Measurements from ENCODE around the gene SEC22C. TPM values are rescaled to one million over a fixed set of nuclear protein-coding genes. Genes with fewer than 3 reads are reported as not detected.
"Not testable (repeated sequence)": the region's sequence is repeated elsewhere in the genome, so short reads cannot be mapped to it uniquely, and the experiment has no call there.

Gene SEC22C
- total RNA-seq, 6 donors from 2014 or later, result 36.3 to 59.7 (median 50.6) TPM

DNA sequence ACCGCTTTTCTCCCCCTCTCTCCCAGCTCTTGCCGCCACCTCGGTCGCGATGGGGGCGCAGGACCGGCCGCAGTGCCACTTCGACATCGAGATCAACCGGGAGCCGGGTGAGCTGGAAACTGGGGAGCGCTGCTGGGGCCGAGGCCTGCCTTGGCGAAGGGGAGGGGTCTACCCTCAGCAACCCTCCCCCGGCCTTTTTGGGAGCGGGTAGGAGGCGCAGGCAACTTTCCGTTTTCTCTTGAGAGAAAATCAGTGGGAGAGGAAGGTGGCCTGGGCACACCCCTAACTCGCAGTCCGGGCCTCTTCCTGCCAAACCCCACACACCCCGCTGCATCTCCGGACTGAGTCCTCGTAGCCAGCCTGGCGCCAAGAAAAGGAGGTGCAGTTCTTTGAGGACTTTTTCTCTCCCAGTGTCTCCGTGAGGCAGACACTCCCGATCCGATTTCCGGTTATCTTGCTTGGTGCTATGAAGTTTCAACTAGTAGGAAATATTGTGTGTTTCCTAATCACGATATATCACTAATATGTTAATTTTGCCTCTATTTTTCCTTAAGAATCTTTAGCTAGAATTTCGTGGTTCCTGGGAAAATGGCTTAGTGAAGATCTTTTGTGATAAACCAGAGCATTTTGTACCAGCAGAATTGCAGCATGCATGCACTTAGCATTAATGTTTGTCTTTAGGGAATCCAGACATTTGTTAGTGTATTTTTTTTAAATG lies 19.4 kb upstream of the SEC22C start:
- no peaks in the 10 kb centered on the region for H3K36me3 ChIP-seq
- peak in 1 of 2 donors; percentile 70 for DNase-seq
- H3K27ac ChIP-seq, result peak overlapping the region; percentile 96 to 99 (median 96)
- TF ChIP-seq EP300 (IDR thresholded peaks at IDR 0.05) (no peak), POLR2AphosphoS5 (IDR thresholded peaks at IDR 0.05) (no peak), POLR2A (IDR thresholded peaks at IDR 0.05) (no peak)
- TF ChIP-seq, protein P1, sequence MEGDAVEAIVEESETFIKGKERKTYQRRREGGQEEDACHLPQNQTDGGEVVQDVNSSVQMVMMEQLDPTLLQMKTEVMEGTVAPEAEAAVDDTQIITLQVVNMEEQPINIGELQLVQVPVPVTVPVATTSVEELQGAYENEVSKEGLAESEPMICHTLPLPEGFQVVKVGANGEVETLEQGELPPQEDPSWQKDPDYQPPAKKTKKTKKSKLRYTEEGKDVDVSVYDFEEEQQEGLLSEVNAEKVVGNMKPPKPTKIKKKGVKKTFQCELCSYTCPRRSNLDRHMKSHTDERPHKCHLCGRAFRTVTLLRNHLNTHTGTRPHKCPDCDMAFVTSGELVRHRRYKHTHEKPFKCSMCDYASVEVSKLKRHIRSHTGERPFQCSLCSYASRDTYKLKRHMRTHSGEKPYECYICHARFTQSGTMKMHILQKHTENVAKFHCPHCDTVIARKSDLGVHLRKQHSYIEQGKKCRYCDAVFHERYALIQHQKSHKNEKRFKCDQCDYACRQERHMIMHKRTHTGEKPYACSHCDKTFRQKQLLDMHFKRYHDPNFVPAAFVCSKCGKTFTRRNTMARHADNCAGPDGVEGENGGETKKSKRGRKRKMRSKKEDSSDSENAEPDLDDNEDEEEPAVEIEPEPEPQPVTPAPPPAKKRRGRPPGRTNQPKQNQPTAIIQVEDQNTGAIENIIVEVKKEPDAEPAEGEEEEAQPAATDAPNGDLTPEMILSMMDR (IDR thresholded peaks at IDR 0.05), result peak in 4 of 6 experiments; percentile 13 to 47 (median 20)
- peak overlapping the region; percentile 84 to 99 (median 89) for H3K4me3 ChIP-seq
- no peaks in the 10 kb centered on the region for H3K27me3 ChIP-seq
- peak; percentile 69 to 78 for ATAC-seq (ENCODE audit: low FRiP score in 2 of 2)
- H3K9me3 ChIP-seq, result no peaks in the 10 kb centered on the region
- 0 to 1% methylated on average over 15 to 25 of the region's 31 CpGs for WGBS, 2 donors
- peaks cover 26 to 48% (median 35%) of the 10 kb centered on the region in 4 donors for H3K4me1 ChIP-seq

DNA sequence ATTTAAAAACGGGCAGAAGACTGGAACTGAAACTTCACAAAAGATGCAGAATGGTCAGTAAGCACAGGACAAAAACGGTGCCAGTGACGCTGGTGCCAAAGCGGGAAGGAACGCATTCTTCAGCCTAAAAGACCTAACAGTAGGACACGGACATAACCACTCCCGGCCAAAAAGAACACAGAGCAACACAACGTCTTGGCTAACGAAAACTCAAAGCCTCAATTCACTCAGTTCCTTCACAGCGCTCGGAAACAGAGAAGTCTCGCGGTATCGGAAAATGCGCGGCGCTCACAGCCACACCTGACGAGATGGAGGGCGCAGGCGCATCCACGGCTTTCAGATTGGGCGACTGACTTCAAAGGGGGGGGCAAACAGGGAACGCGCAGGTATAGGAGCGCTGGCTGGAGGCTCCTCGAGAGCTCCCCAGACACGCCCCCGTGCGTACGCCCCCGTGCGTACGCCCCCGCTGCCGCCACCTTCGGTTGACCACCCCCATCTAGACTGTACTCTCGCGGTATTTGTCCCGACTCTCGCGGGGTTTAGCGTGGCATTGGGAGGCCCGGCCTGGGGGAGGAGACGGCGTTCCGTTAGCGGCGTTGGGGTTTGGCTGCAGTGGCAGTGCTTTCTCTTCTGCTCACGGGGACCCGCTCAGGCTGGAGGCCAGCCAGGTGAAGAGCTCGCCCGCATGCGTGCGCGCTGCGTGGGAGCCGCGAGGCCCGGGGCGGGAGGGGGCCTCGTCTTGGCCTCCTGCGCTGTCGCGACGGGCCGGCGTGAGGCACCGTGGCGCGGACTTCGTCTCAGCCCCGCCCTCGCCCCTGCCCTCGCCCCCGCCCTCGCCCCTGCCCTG lies 18.6 kb upstream of the SEC22C start, which contains the start of gene NKTR:
Gene NKTR (plus strand): TSS at position 576 of the 847 bp plus-strand sequence. CDS start 321 bp downstream, outside the sequence.
- TF ChIP-seq POLR2AphosphoS5 (IDR thresholded peaks at IDR 0.05) (peak; percentile 72 to 83), EP300 (IDR thresholded peaks at IDR 0.05) (no peak), POLR2A (IDR thresholded peaks at IDR 0.05) (peak in 3 of 4 donors; percentile 31 to 92 (median 47))
- TF ChIP-seq, protein P1 (IDR thresholded peaks at IDR 0.05), result peak in 3 of 6 experiments; percentile 1 to 19 (median 14)
- peaks cover 18 to 41% (median 27%) of the 10 kb centered on the region in 4 donors for H3K4me1 ChIP-seq
- H3K9me3 ChIP-seq, result no peaks in the 10 kb centered on the region
- peak; percentile 97 to 99 for ATAC-seq (ENCODE audit: low FRiP score in 2 of 2)
- no peaks in the 10 kb centered on the region for H3K27me3 ChIP-seq
- H3K27ac ChIP-seq, result peak within 1 kb of the TSS; percentile 96 to 99 (median 96)
- H3K36me3 ChIP-seq, result peaks cover 0 to 7% (median 0%) of the 10 kb centered on the region in 4 donors
- DNase-seq, result peak; percentile 95 to 98
- WGBS, 2 donors, result 0% methylated on average over 22 to 75 of the region's 76 CpGs
- H3K4me3 ChIP-seq, result peak within 1 kb of the TSS; percentile 84 to 99 (median 89)

DNA sequence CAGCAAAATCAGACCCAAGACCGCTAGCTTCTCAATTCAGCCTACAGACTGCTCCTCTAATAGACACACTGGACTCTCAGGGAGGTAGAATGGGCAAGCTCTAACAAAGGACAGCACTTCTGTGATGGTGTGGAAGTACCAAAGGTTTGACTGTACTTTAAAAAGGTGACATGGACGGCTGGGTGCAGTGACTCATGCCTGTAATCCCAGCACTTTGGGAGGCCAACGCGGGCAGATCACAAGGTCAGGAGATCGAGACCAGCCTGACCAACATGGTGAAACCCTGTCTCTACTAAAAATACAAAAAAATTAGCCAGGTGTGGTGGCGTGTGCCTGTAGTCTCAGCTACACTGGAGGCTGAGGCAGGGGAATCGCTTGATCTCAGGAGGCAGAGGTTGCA lies 15.3 kb upstream of the SEC22C start:
- H3K4me1 ChIP-seq, result peaks cover 3 to 11% (median 8%) of the 10 kb centered on the region in 4 donors
- H3K9me3 ChIP-seq; H3K27me3 ChIP-seq; H3K4me3 ChIP-seq; DNase-seq; H3K27ac ChIP-seq; ATAC-seq (ENCODE audit: low FRiP score in 2 of 2): not testable (repeated sequence)
- H3K36me3 ChIP-seq, result peaks cover 2 to 29% (median 5%) of the 10 kb centered on the region in 4 donors
- 90 to 92% methylated on average over 7 of the region's 7 CpGs for WGBS, 2 donors

DNA sequence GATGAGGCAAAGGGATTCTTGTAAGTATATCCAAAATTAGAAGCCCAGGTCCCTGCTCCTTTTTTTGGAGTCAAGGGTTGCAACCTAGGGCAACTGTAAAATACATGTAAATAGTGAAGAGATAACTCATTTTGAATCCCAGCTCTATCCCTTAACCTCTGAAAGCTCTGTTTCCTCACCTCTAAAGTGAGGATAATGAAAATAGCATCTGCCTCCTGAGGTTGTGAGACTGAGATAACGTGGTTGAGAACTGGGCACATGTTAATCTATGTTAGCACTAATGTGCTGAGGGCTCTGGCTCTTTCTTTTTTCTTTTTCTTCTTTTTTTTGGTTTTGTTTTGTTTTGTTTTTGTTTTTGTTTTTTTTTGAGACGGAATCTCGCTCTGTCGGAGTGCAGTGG lies 13.9 kb upstream of the SEC22C start:
- Histone ChIP-seq H3K9me3 (no peaks in the 10 kb centered on the region), H3K4me1 (peaks cover 8 to 13% (median 12%) of the 10 kb centered on the region in 4 donors), H3K27ac (no peak overlapping the region), H3K27me3 (no peaks in the 10 kb centered on the region), H3K36me3 (peaks cover 2 to 31% (median 5%) of the 10 kb centered on the region in 4 donors), H3K4me3 (no peak overlapping the region)
- DNase-seq (no peak), ATAC-seq (ENCODE audit: low FRiP score in 2 of 2) (no peak)
- TF ChIP-seq POLR2A (IDR thresholded peaks at IDR 0.05) (no peak), POLR2AphosphoS5 (IDR thresholded peaks at IDR 0.05) (no peak), EP300 (IDR thresholded peaks at IDR 0.05) (no peak)
- TF ChIP-seq, protein P1 (IDR thresholded peaks at IDR 0.05), result no peak
- 95% methylated on average over 4 of the region's 4 CpGs for WGBS, 2 donors

DNA sequence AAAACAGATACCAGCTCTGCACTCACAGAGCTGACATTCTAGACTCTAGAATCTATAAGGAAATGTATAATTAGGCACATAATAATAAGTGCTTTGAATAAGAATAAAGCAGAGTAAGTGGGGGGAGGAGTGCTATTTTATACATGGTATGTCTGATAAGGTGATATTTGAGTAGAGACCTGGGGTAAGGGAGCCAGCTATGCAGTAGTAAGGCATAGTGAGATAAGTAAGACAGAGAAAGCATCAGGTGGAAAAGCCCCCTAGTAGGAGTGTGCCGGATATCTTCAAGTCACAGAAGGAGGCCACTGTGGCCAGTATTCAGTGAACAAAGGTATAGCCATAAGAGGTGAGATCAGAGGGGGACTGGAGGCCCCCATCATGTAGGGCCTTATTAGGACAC lies 11.9 kb upstream of the SEC22C start:
- Histone ChIP-seq H3K36me3 (peaks cover 2 to 31% (median 5%) of the 10 kb centered on the region in 4 donors), H3K27me3 (no peaks in the 10 kb centered on the region), H3K27ac (no peak overlapping the region), H3K9me3 (no peaks in the 10 kb centered on the region), H3K4me3 (no peak overlapping the region), H3K4me1 (peaks cover 13 to 18% (median 16%) of the 10 kb centered on the region in 4 donors)
- no peak for DNase-seq
- TF ChIP-seq POLR2A (IDR thresholded peaks at IDR 0.05) (no peak), POLR2AphosphoS5 (IDR thresholded peaks at IDR 0.05) (no peak)
- ATAC-seq (ENCODE audit: low FRiP score in 2 of 2), result no peak
- 96 to 100% methylated on average over 1 of the region's 1 CpG for WGBS, 2 donors
